ENCODE results near the gene SLX4IP. TPM values are rescaled to one million over a fixed set of nuclear protein-coding genes. Genes with fewer than 3 reads are reported as not detected.

Gene SLX4IP
- total and polyA plus RNA-seq, 2 of the 13 experiments (the other 11 are each of a cell fraction or from before 2014, with no cell fraction given): 3.6 to 7.3 TPM

DNA sequence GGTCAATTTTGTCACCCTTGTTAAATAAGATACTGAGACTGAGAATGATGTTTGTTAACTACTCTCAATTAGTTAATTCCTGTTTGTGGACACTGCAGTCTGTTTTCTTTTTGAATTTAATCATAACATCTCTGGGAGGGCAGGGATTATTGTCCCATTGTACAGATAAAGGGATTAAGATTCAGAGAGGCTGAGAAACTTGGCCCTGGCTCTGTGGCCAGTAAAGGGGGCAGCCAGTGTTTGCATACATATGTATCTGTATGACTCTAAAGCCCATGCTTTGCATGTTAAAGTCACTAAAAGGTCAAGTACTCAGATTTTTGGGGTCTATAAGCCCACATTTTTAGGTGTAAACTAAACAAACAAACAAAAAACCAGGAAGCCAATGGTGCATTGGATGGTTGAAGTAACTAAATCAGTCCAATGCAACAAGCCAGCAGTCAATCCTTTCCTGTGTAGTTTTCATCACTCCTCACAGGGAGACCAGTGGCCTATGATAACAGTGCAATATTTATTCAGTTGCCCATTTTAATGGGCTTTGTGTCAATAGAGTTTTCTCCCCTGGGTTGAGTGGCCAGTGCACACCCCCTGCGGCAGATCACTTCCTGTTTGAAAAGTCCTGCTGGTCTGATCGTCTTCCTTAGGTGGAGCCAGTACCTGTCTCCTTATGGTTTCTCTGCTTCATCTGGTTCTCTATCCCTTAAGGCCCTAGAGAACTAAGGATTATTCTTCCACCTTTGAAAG is 106.7 kb downstream of the SLX4IP start (continued):
- TF ChIP-seq GABPA (IDR thresholded peaks at IDR 0.05; ENCODE audit: low read depth, low read length) (no peak), GABPA (CRISPR knock-in tag; IDR thresholded peaks at IDR 0.05; ENCODE audit: low read depth) (peak; percentile 68), MIER2 (CRISPR knock-in tag; IDR thresholded peaks at IDR 0.05) (0 out of 2 replicates have a peak, but pooled peaks have one; percentile 12), IKZF4 (CRISPR knock-in tag; IDR thresholded peaks at IDR 0.05; ENCODE audit: borderline replicate concordance, low read depth, not compliant biosample characterization) (no peak), FOSL2 (CRISPR knock-in tag; IDR thresholded peaks at IDR 0.05) (peak; percentile 62), SIX4 (CRISPR knock-in tag; IDR thresholded peaks at IDR 0.05) (no peak), TEAD3 (CRISPR knock-in tag; optimal IDR thresholded peaks at IDR 0.05; ENCODE audit: borderline replicate concordance) (no peak), MED1 (CRISPR knock-in tag; IDR thresholded peaks at IDR 0.05) (peak; percentile 41; the same call in 1 of the 2 replicates), ZZZ3 (CRISPR knock-in tag; IDR thresholded peaks at IDR 0.05; ENCODE audit: borderline replicate concordance) (no peak), TARDBP (CRISPR knock-in tag; IDR thresholded peaks at IDR 0.05) (peak; percentile 47; the same call in 1 of the 2 replicates), ZNF577 (CRISPR knock-in tag; IDR thresholded peaks at IDR 0.05; ENCODE audit: borderline replicate concordance, low read depth) (no peak), EP300 (IDR thresholded peaks at IDR 0.05; ENCODE audit: low read depth in 2 of 2, low read length in 2 of 2) (peak in 1 of 2 experiments; percentile 51; a peak in 1 of 4 replicates), EP300 (CRISPR knock-in tag; IDR thresholded peaks at IDR 0.05; ENCODE audit: borderline replicate concordance) (no peak; the same call in 1 of the 2 replicates), SOX5 (CRISPR knock-in tag; IDR thresholded peaks at IDR 0.05; ENCODE audit: borderline replicate concordance) (peak; percentile 53; the same call in 1 of the 2 replicates)
- TF ChIP-seq, protein P1, sequence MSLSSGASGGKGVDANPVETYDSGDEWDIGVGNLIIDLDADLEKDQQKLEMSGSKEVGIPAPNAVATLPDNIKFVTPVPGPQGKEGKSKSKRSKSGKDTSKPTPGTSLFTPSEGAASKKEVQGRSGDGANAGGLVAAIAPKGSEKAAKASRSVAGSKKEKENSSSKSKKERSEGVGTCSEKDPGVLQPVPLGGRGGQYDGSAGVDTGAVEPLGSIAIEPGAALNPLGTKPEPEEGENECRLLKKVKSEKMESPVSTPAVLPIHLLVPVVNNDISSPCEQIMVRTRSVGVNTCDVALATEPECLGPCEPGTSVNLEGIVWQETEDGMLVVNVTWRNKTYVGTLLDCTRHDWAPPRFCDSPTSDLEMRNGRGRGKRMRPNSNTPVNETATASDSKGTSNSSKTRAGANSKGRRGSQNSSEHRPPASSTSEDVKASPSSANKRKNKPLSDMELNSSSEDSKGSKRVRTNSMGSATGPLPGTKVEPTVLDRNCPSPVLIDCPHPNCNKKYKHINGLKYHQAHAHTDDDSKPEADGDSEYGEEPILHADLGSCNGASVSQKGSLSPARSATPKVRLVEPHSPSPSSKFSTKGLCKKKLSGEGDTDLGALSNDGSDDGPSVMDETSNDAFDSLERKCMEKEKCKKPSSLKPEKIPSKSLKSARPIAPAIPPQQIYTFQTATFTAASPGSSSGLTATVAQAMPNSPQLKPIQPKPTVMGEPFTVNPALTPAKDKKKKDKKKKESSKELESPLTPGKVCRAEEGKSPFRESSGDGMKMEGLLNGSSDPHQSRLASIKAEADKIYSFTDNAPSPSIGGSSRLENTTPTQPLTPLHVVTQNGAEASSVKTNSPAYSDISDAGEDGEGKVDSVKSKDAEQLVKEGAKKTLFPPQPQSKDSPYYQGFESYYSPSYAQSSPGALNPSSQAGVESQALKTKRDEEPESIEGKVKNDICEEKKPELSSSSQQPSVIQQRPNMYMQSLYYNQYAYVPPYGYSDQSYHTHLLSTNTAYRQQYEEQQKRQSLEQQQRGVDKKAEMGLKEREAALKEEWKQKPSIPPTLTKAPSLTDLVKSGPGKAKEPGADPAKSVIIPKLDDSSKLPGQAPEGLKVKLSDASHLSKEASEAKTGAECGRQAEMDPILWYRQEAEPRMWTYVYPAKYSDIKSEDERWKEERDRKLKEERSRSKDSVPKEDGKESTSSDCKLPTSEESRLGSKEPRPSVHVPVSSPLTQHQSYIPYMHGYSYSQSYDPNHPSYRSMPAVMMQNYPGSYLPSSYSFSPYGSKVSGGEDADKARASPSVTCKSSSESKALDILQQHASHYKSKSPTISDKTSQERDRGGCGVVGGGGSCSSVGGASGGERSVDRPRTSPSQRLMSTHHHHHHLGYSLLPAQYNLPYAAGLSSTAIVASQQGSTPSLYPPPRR (CRISPR knock-in tag; IDR thresholded peaks at IDR 0.05; ENCODE audit: borderline replicate concordance): peak; percentile 25; the same call in 1 of the 2 replicates
- TF ChIP-seq, protein P2, sequence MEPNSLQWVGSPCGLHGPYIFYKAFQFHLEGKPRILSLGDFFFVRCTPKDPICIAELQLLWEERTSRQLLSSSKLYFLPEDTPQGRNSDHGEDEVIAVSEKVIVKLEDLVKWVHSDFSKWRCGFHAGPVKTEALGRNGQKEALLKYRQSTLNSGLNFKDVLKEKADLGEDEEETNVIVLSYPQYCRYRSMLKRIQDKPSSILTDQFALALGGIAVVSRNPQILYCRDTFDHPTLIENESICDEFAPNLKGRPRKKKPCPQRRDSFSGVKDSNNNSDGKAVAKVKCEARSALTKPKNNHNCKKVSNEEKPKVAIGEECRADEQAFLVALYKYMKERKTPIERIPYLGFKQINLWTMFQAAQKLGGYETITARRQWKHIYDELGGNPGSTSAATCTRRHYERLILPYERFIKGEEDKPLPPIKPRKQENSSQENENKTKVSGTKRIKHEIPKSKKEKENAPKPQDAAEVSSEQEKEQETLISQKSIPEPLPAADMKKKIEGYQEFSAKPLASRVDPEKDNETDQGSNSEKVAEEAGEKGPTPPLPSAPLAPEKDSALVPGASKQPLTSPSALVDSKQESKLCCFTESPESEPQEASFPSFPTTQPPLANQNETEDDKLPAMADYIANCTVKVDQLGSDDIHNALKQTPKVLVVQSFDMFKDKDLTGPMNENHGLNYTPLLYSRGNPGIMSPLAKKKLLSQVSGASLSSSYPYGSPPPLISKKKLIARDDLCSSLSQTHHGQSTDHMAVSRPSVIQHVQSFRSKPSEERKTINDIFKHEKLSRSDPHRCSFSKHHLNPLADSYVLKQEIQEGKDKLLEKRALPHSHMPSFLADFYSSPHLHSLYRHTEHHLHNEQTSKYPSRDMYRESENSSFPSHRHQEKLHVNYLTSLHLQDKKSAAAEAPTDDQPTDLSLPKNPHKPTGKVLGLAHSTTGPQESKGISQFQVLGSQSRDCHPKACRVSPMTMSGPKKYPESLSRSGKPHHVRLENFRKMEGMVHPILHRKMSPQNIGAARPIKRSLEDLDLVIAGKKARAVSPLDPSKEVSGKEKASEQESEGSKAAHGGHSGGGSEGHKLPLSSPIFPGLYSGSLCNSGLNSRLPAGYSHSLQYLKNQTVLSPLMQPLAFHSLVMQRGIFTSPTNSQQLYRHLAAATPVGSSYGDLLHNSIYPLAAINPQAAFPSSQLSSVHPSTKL (CRISPR knock-in tag; IDR thresholded peaks at IDR 0.05): peak; percentile 29; the same call in 1 of the 2 replicates
- TF ChIP-seq, protein P3, sequence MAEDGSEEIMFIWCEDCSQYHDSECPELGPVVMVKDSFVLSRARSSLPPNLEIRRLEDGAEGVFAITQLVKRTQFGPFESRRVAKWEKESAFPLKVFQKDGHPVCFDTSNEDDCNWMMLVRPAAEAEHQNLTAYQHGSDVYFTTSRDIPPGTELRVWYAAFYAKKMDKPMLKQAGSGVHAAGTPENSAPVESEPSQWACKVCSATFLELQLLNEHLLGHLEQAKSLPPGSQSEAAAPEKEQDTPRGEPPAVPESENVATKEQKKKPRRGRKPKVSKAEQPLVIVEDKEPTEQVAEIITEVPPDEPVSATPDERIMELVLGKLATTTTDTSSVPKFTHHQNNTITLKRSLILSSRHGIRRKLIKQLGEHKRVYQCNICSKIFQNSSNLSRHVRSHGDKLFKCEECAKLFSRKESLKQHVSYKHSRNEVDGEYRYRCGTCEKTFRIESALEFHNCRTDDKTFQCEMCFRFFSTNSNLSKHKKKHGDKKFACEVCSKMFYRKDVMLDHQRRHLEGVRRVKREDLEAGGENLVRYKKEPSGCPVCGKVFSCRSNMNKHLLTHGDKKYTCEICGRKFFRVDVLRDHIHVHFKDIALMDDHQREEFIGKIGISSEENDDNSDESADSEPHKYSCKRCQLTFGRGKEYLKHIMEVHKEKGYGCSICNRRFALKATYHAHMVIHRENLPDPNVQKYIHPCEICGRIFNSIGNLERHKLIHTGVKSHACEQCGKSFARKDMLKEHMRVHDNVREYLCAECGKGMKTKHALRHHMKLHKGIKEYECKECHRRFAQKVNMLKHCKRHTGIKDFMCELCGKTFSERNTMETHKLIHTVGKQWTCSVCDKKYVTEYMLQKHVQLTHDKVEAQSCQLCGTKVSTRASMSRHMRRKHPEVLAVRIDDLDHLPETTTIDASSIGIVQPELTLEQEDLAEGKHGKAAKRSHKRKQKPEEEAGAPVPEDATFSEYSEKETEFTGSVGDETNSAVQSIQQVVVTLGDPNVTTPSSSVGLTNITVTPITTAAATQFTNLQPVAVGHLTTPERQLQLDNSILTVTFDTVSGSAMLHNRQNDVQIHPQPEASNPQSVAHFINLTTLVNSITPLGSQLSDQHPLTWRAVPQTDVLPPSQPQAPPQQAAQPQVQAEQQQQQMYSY (CRISPR knock-in tag; IDR thresholded peaks at IDR 0.05): no peak
